NOMO-1 treated with dmso at 0.1 percent for 144 hours (cell line): Measurements from ENCODE around the gene TIA1.

Source experiments
- DNase-seq: peaks from one replicate; lab custom pipeline; 2025; ENCODE audit not compliant: unreplicated experiment; lab: John Stamatoyannopoulos, UW

The TIA1 gene

DNA sequence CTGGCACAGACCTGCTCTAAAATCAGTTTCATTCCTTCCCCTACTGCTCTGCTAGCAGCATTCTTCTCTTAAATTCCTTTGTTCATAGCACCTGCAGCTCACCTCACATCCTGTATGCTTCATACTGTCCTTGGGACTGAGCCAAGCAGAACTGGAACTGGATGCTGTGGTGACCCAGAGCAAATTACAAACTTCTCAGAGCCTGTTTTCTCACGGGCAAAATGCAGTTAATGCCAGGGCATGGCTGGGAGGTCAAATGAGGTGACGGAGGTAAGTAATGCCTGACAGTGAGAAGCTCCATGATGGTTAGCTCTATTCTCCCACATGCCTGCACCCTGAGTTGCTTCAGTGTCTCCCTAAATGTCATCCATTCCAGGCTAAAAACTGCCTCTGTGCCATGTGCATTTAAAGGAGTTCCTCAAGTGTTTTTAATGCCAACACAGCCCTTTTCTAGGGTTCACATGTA is 87.3 kb downstream of the TIA1 start:
- no peak for DNase-seq

DNA sequence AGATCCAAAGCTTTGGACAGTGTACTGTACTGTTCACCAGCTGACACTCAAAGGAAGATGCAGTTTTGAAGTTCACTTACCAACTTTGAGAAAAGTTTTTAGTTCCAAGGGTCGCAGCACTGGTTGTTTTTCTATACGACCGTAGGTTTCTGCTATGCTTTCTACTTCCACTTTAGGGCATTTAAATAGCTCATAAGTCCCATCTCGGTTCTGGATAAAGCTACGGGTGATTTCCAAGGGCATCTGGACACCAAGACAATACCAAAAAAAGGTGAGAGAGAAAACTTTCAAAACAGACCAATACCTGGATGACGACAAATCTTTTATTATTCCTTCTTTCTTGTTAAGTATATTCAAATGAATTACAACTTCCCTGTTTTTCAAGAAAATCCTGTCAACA is 87.9 kb downstream of the TIA1 start:
- no peak for DNase-seq
